Prostate gland (tissue), 2 donors: ENCODE data around the gene PLSCR3.

Experiments used
- CTCF ChIP-seq, 4 experiments: fragments of 200-600 bp in 2 of 4; fragments of 450-650 bp in 2 of 4; sonication (generic) in 2 of 4; IDR thresholded peaks; 1 replicate in 3 of 4; 2 replicates in 1 of 4; pipeline ENCODE4 v1.5.1; 2016 to 2019; ENCODE audit warnings: antibody characterized with exemption in 4 of 4, mild to moderate bottlenecking in 2 of 4, moderate library complexity in 2 of 4
- POLR2A ChIP-seq: fragments of 450-650 bp; IDR thresholded peaks from one replicate; pipeline ENCODE4 v1.6.1; 2016; ENCODE audit warnings: antibody characterized with exemption, mild to moderate bottlenecking
- POLR2AphosphoS5 ChIP-seq: sonication (generic); formaldehyde crosslinking; IDR thresholded peaks from one replicate; pipeline ENCODE4 v1.6.1; 2017; ENCODE audit warnings: antibody characterized with exemption

GRCh38 chr17:7355573-7355972 lies 38.8 kb downstream of the PLSCR3 start:
- no peak for TF ChIP-seq CTCF (IDR thresholded peaks at IDR 0.05)
- no peak for TF ChIP-seq POLR2A
- TF ChIP-seq POLR2AphosphoS5 = no peak
